GM23338 (cell line): ENCODE measurements around the gene RPA3. TPM values are rescaled to one million over a fixed set of nuclear protein-coding genes. Genes with fewer than 3 reads are reported as not detected.
A peak's percentile ranks its signal among the peaks of the same experiment; 100 is the strongest.

Source experiments
- ATAC-seq: fragments of 200-7000 bp; cut with Tn5 transposase; 3 replicates; pipeline ENCODE4 v1.9.1; 2020
- DNase-seq: peaks from one replicate; pipeline ENCODE4 v3.0.0-alpha.2; 2015; ENCODE audit warnings: low spot score
- H2AFZ ChIP-seq: fragments of 200-600 bp; sonication (generic); 2 replicates; pipeline ENCODE4 v1.8.0; 2016; ENCODE audit warnings: antibody characterized with exemption, mild to moderate bottlenecking, moderate library complexity
- H3F3A ChIP-seq: fragments of 200-600 bp; sonication (generic); replicated peaks from 2 replicates; pipeline ENCODE4 v1.8.0; 2017; ENCODE audit warnings: antibody characterized with exemption, mixed run types, low read depth
- H3K27ac ChIP-seq: fragments of 200-600 bp; sonication (generic); 2 replicates; pipeline ENCODE4 v1.6.1; 2016; ENCODE audit warnings: low read depth
- H3K27me3 ChIP-seq: fragments of 200-600 bp; sonication (generic); 2 replicates; pipeline ENCODE4 v1.8.0; 2016; ENCODE audit warnings: mild to moderate bottlenecking, mixed run types, moderate library complexity; ENCODE audit not compliant: insufficient read depth
- H3K36me3 ChIP-seq: fragments of 200-600 bp; sonication (generic); 2 replicates; pipeline ENCODE4 v1.8.0; 2016; ENCODE audit warnings: mild to moderate bottlenecking; ENCODE audit not compliant: insufficient read depth
- H3K4me1 ChIP-seq: fragments of 200-600 bp; sonication (generic); 2 replicates; pipeline ENCODE4 v1.8.0; 2016; ENCODE audit warnings: mild to moderate bottlenecking, moderate library complexity; ENCODE audit not compliant: insufficient read depth
- H3K4me2 ChIP-seq: fragments of 200-600 bp; sonication (generic); 2 replicates; pipeline ENCODE4 v1.7.1; 2017; ENCODE audit warnings: mixed run types
- H3K4me3 ChIP-seq: fragments of 200-600 bp; sonication (generic); 2 replicates; pipeline ENCODE4 v1.6.1; 2016; ENCODE audit warnings: mixed run types
- H3K79me2 ChIP-seq: fragments of 200-600 bp; sonication (generic); replicated peaks from 2 replicates; pipeline ENCODE4 v1.8.0; 2017; ENCODE audit warnings: mild to moderate bottlenecking; ENCODE audit not compliant: insufficient read depth
- H3K9me2 ChIP-seq: fragments of 200-600 bp; sonication (generic); 2 replicates; pipeline ENCODE4 v1.8.0; 2017; ENCODE audit not compliant: insufficient read depth
- H4K20me1 ChIP-seq: fragments of 200-600 bp; sonication (generic); replicated peaks from 2 replicates; pipeline ENCODE4 v1.8.0; 2017; ENCODE audit warnings: mild to moderate bottlenecking; ENCODE audit not compliant: insufficient read depth
- H3K27ac Mint-ChIP-seq: 2 replicates; pipeline ENCODE4 v1.8.0; 2020; ENCODE audit warnings: inconsistent platforms, mild to moderate bottlenecking, moderate library complexity, mixed read lengths
- H3K27me3 Mint-ChIP-seq: 3 replicates; pipeline ENCODE4 v1.8.0; 2022; ENCODE audit warnings: low read depth, mild to moderate bottlenecking, moderate library complexity, mixed read lengths, inconsistent platforms; ENCODE audit not compliant: insufficient read depth, poor library complexity
- H3K36me3 Mint-ChIP-seq: 3 replicates; pipeline ENCODE4 v1.8.0; 2021; ENCODE audit warnings: low read depth, mild to moderate bottlenecking, inconsistent platforms, moderate library complexity, mixed read lengths
- H3K4me1 Mint-ChIP-seq: 3 replicates; pipeline ENCODE4 v1.8.0; 2020; ENCODE audit warnings: mild to moderate bottlenecking, inconsistent platforms, mixed read lengths
- H3K4me3 Mint-ChIP-seq: 3 replicates; pipeline ENCODE4 v1.8.0; 2021; ENCODE audit warnings: moderate library complexity, mild to moderate bottlenecking, inconsistent platforms, mixed read lengths
- H3K9me3 Mint-ChIP-seq: 3 replicates; pipeline ENCODE4 v1.8.0; 2020; ENCODE audit warnings: moderate library complexity, mild to moderate bottlenecking, inconsistent platforms, mixed read lengths
- CREB1 ChIP-seq: fragments of 250-450 bp; sonication (Bioruptor Pico); IDR thresholded peaks from 2 replicates; pipeline ENCODE4 v1.5.0; 2020; ENCODE audit warnings: low read depth, mild to moderate bottlenecking, moderate library complexity
- EZH2 ChIP-seq: fragments of 200-600 bp; sonication (generic); IDR thresholded peaks from one replicate; pipeline ENCODE4 v1.8.0; 2017; ENCODE audit warnings: antibody characterized with exemption, mild to moderate bottlenecking, low read depth; ENCODE audit not compliant: unreplicated experiment
- EZH2phosphoT487 ChIP-seq: fragments of 200-600 bp; sonication (generic); IDR thresholded peaks from one replicate; pipeline ENCODE4 v1.8.1; 2018; ENCODE audit warnings: antibody characterized with exemption; ENCODE audit not compliant: unreplicated experiment
- JUNB ChIP-seq: IDR thresholded peaks from one replicate; pipeline ENCODE4 v1.6.1; 2016; ENCODE audit warnings: antibody characterized with exemption; ENCODE audit not compliant: unreplicated experiment
- NANOG ChIP-seq: IDR thresholded peaks from 2 replicates; pipeline ENCODE4 v1.6.1; 2016; ENCODE audit warnings: antibody characterized with exemption, borderline replicate concordance
- POLR2AphosphoS5 ChIP-seq: IDR thresholded peaks from 2 replicates; pipeline ENCODE4 v1.6.1; 2016; ENCODE audit warnings: antibody characterized with exemption, low read depth
- STAT1 ChIP-seq: IDR thresholded peaks from one replicate; pipeline ENCODE4 v1.6.1; 2016; ENCODE audit warnings: antibody characterized with exemption; ENCODE audit not compliant: unreplicated experiment
- ZNF114 ChIP-seq: fragments of 250-450 bp; sonication (Bioruptor Pico); IDR thresholded peaks from 2 replicates; pipeline ENCODE4 v1.5.0; 2020; ENCODE audit warnings: mild to moderate bottlenecking, moderate library complexity
- ZNF331 ChIP-seq: fragments of 250-450 bp; sonication (Bioruptor Pico); IDR thresholded peaks from 2 replicates; pipeline ENCODE4 v1.5.0; 2020; ENCODE audit warnings: low read depth, mild to moderate bottlenecking, moderate library complexity
- polyA plus RNA-seq: library from polyadenylated mRNA; unstranded; fragments of >200 nt; fragmentation: Nextera tagmentation; extraction: Ambion mirVana; gene quantifications from 2 replicates; pipeline ENCODE4 v1.2.1, GENCODE V29; 2016
- total RNA-seq: library from RNA; depleted of rRNA; stranded (reverse); fragments of >200 nt; shearing (Covaris generic); gene quantifications from 2 replicates; pipeline ENCODE4 v1.2.3, GENCODE V29; 2014
- TF ChIP-seq, protein P1 (sequence below): IDR thresholded peaks from one replicate; pipeline ENCODE4 v1.6.1; 2018; ENCODE audit warnings: antibody characterized with exemption; ENCODE audit not compliant: unreplicated experiment
- TF ChIP-seq, protein P2 (sequence below), 2 experiments: fragments of 200-600 bp in 1 of 2; sonication (generic) in 1 of 2; conservative IDR thresholded peaks; 2 replicates each; pipeline versions ENCODE4 v1.5.1 to v1.6.1; 2016 to 2017; ENCODE audit warnings: antibody characterized with exemption in 2 of 2, low read depth in 2 of 2, mild to moderate bottlenecking in 2 of 2, moderate library complexity in 1 of 2
- TF ChIP-seq, protein P3 (sequence below): IDR thresholded peaks from 2 replicates; pipeline ENCODE4 v1.6.1; 2016; ENCODE audit warnings: antibody characterized with exemption
- TF ChIP-seq, protein P4 (sequence below): fragments of 250-450 bp; sonication (Bioruptor Pico); IDR thresholded peaks from 2 replicates; pipeline ENCODE4 v1.5.0; 2020; ENCODE audit warnings: mild to moderate bottlenecking, moderate library complexity

RPA3 gene
- total and polyA plus RNA-seq, 2 experiments from 2014 or later: 74.9 to 287 TPM

DNA sequence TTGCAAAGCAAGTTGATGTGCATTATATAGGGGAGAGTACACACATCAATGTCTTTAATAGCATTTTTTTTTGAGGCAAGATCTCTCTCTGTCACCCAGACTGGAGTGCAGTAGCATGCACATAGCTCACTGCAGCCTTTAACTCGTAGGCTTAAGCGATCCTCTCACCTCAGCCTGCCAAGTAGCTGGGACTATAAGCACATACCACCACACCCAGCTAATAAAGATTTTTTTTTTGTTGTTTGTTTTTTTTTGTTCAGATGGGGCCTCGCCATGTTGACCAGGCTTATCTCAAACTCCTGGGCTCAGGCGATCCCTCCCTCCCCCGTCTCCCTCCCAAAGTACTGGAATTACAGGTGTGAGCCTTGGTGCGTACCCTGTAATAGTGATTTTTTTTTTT, 76.3 kb downstream of the RPA3 start:
- Histone ChIP-seq H3K4me2 (peak overlapping the region; percentile 85), H2AFZ (no peak overlapping the region), H3F3A (peaks cover 4% of the 10 kb centered on the region; the same call in 1 of the 2 replicates), H3K79me2 (peaks cover 30% of the 10 kb centered on the region), H3K4me1 (peaks cover 9% of the 10 kb centered on the region), H3K36me3 (peaks cover 3% of the 10 kb centered on the region; the same call in 1 of the 2 replicates), H3K27ac (no peak overlapping the region), H4K20me1 (no peaks in the 10 kb centered on the region), H3K27me3 (no peaks in the 10 kb centered on the region), H3K9me2 (no peaks in the 10 kb centered on the region), H3K4me3 (peak overlapping the region; percentile 61)
- Mint-ChIP-seq H3K4me1 (peaks cover 34% of the 10 kb centered on the region), H3K4me3 (peak overlapping the region; percentile 96), H3K27ac (no peak overlapping the region), H3K36me3 (peaks cover 17% of the 10 kb centered on the region), H3K9me3 (peaks cover 5% of the 10 kb centered on the region; the same call in 2 of the 3 replicates), H3K27me3 (peaks cover 10% of the 10 kb centered on the region)
- DNase-seq: no peak
- TF ChIP-seq EZH2 (no peak), STAT1 (no peak), NANOG (no peak), POLR2AphosphoS5 (no peak), ZNF114 (CRISPR knock-in tag) (no peak), ZNF331 (no peak), JUNB (no peak), EZH2phosphoT487 (no peak), CREB1 (CRISPR knock-in tag) (no peak)
- TF ChIP-seq, protein P1, sequence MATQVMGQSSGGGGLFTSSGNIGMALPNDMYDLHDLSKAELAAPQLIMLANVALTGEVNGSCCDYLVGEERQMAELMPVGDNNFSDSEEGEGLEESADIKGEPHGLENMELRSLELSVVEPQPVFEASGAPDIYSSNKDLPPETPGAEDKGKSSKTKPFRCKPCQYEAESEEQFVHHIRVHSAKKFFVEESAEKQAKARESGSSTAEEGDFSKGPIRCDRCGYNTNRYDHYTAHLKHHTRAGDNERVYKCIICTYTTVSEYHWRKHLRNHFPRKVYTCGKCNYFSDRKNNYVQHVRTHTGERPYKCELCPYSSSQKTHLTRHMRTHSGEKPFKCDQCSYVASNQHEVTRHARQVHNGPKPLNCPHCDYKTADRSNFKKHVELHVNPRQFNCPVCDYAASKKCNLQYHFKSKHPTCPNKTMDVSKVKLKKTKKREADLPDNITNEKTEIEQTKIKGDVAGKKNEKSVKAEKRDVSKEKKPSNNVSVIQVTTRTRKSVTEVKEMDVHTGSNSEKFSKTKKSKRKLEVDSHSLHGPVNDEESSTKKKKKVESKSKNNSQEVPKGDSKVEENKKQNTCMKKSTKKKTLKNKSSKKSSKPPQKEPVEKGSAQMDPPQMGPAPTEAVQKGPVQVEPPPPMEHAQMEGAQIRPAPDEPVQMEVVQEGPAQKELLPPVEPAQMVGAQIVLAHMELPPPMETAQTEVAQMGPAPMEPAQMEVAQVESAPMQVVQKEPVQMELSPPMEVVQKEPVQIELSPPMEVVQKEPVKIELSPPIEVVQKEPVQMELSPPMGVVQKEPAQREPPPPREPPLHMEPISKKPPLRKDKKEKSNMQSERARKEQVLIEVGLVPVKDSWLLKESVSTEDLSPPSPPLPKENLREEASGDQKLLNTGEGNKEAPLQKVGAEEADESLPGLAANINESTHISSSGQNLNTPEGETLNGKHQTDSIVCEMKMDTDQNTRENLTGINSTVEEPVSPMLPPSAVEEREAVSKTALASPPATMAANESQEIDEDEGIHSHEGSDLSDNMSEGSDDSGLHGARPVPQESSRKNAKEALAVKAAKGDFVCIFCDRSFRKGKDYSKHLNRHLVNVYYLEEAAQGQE: no peak
- TF ChIP-seq, protein P2, sequence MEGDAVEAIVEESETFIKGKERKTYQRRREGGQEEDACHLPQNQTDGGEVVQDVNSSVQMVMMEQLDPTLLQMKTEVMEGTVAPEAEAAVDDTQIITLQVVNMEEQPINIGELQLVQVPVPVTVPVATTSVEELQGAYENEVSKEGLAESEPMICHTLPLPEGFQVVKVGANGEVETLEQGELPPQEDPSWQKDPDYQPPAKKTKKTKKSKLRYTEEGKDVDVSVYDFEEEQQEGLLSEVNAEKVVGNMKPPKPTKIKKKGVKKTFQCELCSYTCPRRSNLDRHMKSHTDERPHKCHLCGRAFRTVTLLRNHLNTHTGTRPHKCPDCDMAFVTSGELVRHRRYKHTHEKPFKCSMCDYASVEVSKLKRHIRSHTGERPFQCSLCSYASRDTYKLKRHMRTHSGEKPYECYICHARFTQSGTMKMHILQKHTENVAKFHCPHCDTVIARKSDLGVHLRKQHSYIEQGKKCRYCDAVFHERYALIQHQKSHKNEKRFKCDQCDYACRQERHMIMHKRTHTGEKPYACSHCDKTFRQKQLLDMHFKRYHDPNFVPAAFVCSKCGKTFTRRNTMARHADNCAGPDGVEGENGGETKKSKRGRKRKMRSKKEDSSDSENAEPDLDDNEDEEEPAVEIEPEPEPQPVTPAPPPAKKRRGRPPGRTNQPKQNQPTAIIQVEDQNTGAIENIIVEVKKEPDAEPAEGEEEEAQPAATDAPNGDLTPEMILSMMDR (conservative IDR thresholded peaks at IDR 0.05; ENCODE audit: low read depth in 2 of 2): no peak
- TF ChIP-seq, protein P3, sequence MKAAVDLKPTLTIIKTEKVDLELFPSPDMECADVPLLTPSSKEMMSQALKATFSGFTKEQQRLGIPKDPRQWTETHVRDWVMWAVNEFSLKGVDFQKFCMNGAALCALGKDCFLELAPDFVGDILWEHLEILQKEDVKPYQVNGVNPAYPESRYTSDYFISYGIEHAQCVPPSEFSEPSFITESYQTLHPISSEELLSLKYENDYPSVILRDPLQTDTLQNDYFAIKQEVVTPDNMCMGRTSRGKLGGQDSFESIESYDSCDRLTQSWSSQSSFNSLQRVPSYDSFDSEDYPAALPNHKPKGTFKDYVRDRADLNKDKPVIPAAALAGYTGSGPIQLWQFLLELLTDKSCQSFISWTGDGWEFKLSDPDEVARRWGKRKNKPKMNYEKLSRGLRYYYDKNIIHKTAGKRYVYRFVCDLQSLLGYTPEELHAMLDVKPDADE: no peak
- TF ChIP-seq, protein P4, sequence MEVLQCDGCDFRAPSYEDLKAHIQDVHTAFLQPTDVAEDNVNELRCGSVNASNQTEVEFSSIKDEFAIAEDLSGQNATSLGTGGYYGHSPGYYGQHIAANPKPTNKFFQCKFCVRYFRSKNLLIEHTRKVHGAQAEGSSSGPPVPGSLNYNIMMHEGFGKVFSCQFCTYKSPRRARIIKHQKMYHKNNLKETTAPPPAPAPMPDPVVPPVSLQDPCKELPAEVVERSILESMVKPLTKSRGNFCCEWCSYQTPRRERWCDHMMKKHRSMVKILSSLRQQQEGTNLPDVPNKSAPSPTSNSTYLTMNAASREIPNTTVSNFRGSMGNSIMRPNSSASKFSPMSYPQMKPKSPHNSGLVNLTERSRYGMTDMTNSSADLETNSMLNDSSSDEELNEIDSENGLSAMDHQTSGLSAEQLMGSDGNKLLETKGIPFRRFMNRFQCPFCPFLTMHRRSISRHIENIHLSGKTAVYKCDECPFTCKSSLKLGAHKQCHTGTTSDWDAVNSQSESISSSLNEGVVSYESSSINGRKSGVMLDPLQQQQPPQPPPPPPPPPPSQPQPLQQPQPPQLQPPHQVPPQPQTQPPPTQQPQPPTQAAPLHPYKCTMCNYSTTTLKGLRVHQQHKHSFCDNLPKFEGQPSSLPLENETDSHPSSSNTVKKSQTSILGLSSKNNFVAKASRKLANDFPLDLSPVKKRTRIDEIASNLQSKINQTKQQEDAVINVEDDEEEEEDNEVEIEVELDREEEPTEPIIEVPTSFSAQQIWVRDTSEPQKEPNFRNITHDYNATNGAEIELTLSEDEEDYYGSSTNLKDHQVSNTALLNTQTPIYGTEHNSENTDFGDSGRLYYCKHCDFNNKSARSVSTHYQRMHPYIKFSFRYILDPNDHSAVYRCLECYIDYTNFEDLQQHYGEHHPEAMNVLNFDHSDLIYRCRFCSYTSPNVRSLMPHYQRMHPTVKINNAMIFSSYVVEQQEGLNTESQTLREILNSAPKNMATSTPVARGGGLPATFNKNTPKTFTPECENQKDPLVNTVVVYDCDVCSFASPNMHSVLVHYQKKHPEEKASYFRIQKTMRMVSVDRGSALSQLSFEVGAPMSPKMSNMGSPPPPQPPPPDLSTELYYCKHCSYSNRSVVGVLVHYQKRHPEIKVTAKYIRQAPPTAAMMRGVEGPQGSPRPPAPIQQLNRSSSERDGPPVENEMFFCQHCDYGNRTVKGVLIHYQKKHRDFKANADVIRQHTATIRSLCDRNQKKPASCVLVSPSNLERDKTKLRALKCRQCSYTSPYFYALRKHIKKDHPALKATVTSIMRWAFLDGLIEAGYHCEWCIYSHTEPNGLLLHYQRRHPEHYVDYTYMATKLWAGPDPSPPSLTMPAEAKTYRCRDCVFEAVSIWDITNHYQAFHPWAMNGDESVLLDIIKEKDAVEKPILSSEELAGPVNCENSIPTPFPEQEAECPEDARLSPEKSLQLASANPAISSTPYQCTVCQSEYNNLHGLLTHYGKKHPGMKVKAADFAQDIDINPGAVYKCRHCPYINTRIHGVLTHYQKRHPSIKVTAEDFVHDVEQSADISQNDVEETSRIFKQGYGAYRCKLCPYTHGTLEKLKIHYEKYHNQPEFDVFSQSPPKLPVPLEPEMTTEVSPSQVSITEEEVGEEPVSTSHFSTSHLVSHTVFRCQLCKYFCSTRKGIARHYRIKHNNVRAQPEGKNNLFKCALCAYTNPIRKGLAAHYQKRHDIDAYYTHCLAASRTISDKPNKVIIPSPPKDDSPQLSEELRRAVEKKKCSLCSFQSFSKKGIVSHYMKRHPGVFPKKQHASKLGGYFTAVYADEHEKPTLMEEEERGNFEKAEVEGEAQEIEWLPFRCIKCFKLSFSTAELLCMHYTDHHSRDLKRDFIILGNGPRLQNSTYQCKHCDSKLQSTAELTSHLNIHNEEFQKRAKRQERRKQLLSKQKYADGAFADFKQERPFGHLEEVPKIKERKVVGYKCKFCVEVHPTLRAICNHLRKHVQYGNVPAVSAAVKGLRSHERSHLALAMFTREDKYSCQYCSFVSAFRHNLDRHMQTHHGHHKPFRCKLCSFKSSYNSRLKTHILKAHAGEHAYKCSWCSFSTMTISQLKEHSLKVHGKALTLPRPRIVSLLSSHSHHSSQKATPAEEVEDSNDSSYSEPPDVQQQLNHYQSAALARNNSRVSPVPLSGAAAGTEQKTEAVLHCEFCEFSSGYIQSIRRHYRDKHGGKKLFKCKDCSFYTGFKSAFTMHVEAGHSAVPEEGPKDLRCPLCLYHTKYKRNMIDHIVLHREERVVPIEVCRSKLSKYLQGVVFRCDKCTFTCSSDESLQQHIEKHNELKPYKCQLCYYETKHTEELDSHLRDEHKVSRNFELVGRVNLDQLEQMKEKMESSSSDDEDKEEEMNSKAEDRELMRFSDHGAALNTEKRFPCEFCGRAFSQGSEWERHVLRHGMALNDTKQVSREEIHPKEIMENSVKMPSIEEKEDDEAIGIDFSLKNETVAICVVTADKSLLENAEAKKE (CRISPR knock-in tag): no peak
- no peak for ATAC-seq
